Measurements from ENCODE around the gene CD36.

DNA sequence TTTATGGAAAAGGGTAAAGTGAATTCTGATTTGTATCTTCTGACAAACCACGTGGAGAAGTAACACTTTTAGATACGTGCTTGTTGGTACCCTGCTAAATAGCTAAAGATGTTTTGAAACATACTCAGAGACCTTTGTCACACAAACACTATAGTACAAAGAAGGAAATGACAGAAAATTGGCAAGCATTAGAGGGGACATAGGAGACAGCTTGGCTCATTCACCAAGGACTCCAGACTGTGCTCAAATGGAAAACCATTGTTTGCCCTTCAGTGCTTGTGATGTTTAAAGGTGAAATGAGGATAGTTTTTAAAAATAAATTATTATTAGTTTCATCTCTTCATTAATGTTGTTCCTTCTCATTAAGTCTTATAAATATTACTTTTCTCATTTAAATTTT lies 34.0 kb upstream of the CD36 start:
- TF ChIP-seq, protein P1, sequence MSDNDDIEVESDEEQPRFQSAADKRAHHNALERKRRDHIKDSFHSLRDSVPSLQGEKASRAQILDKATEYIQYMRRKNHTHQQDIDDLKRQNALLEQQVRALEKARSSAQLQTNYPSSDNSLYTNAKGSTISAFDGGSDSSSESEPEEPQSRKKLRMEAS (IDR thresholded peaks at IDR 0.05): no peak
- TF ChIP-seq CTCF (IDR thresholded peaks at IDR 0.05 in 2 of 3, conservative IDR thresholded peaks at IDR 0.05 in 1 of 3; ENCODE audit: borderline replicate concordance in 1 of 3, insufficient read depth in 1 of 3, low read depth in 2 of 3, low read length in 2 of 3) (no peak), CEBPB (IDR thresholded peaks at IDR 0.05; ENCODE audit: low read depth) (no peak), EGR1 (IDR thresholded peaks at IDR 0.05; ENCODE audit: low read depth) (no peak)
